Measurements from ENCODE around the gene POLE4.
A peak's percentile ranks its signal among the peaks of the same experiment; 100 is the strongest.

The POLE4 gene

GRCh38 chr2:74939919-74940812 lies 18.3 kb upstream of the POLE4 start:
- DNase-seq (ENCODE audit: low read depth, low spot score): no peak

- DNase-seq (ENCODE audit: low read depth, low spot score): no peak
Measured at GRCh38 chr2:74941284-74941683, 17.2 kb upstream of the POLE4 start.

- peak; percentile 25 for DNase-seq (ENCODE audit: low read depth, low spot score)
Measured at GRCh38 chr2:74942263-74942662, 16.2 kb upstream of the POLE4 start.

GRCh38 chr2:74944987-74945787 lies 13.3 kb upstream of the POLE4 start:
- DNase-seq (ENCODE audit: low read depth, low spot score): no peak

GRCh38 chr2:74945788-74946331 lies 12.6 kb upstream of the POLE4 start:
- no peak for DNase-seq (ENCODE audit: low read depth, low spot score)

GRCh38 chr2:74947703-74948102 lies 10.7 kb upstream of the POLE4 start:
- DNase-seq (ENCODE audit: low read depth, low spot score): peak; percentile 57

GRCh38 chr2:74948779-74949178 lies 9.7 kb upstream of the POLE4 start:
- DNase-seq (ENCODE audit: low read depth, low spot score): no peak

GRCh38 chr2:74951211-74951754 lies 7.2 kb upstream of the POLE4 start:
- DNase-seq (ENCODE audit: low read depth, low spot score): no peak

- no peak for DNase-seq (ENCODE audit: low read depth, low spot score)
Measured at GRCh38 chr2:74952575-74952974, 5.9 kb upstream of the POLE4 start.

- DNase-seq (ENCODE audit: low read depth, low spot score): no peak
Measured at GRCh38 chr2:74953796-74954499, 4.5 kb upstream of the POLE4 start.

- no peak for DNase-seq (ENCODE audit: low read depth, low spot score)
Measured at GRCh38 chr2:74954500-74954874, 4.0 kb upstream of the POLE4 start.

- no peak for DNase-seq (ENCODE audit: low read depth, low spot score)
Measured at GRCh38 chr2:74957886-74958273, 563 bp upstream of the POLE4 start.

- no peak for DNase-seq (ENCODE audit: low read depth, low spot score)
Measured at GRCh38 chr2:74959106-74959751, 786 bp downstream of the POLE4 start.

- DNase-seq (ENCODE audit: low read depth, low spot score): no peak
Measured at GRCh38 chr2:74966887-74967286, 8.4 kb downstream of the POLE4 start.

GRCh38 chr2:74975016-74975415 lies 16.6 kb downstream of the POLE4 start:
- peak; percentile 29 for DNase-seq (ENCODE audit: low read depth, low spot score)

- DNase-seq (ENCODE audit: low read depth, low spot score): no peak
Measured at GRCh38 chr2:74979844-74980243, 21.4 kb downstream of the POLE4 start.

- no peak for DNase-seq (ENCODE audit: low read depth, low spot score)
Measured at GRCh38 chr2:74982577-74982976, 24.1 kb downstream of the POLE4 start.

- no peak for DNase-seq (ENCODE audit: low read depth, low spot score)
Measured at GRCh38 chr2:74983631-74984392, 25.4 kb downstream of the POLE4 start.

GRCh38 chr2:74984947-74985637 lies 26.6 kb downstream of the POLE4 start:
- DNase-seq (ENCODE audit: low read depth, low spot score): peak; percentile 54
